Measurements from ENCODE around the gene FUOM.

FUOM gene

GRCh38 chr10:133357285-133358161 lies at the start of gene FUOM:
Gene FUOM (minus strand): TSS chr10:133358019. CDS start chr10:133358007, 12 bp downstream.
- peak; percentile 95 for DNase-seq (ENCODE audit: low spot score)

GRCh38 chr10:133405844-133406527 lies 48.2 kb upstream of the FUOM start:
- DNase-seq (ENCODE audit: low spot score): no peak

- DNase-seq (ENCODE audit: low spot score): no peak
Observed at GRCh38 chr10:133405272-133405671, 47.5 kb upstream of the FUOM start.

- DNase-seq (ENCODE audit: low spot score): no peak
Observed at GRCh38 chr10:133403784-133404183, 46.0 kb upstream of the FUOM start.

- DNase-seq (ENCODE audit: low spot score): no peak
Observed at GRCh38 chr10:133403359-133403758, 45.5 kb upstream of the FUOM start.

- DNase-seq (ENCODE audit: low spot score): no peak
Observed at GRCh38 chr10:133401981-133402725, 44.3 kb upstream of the FUOM start.

- no peak for DNase-seq (ENCODE audit: low spot score)
Observed at GRCh38 chr10:133401500-133401899, 43.7 kb upstream of the FUOM start.

GRCh38 chr10:133400624-133401424 lies 43.0 kb upstream of the FUOM start:
- DNase-seq (ENCODE audit: low spot score): no peak

- no peak for DNase-seq (ENCODE audit: low spot score)
Observed at GRCh38 chr10:133399123-133399601, 41.3 kb upstream of the FUOM start.

- DNase-seq (ENCODE audit: low spot score): no peak
Observed at GRCh38 chr10:133397938-133398337, 40.1 kb upstream of the FUOM start.

GRCh38 chr10:133396035-133396624 lies 38.3 kb upstream of the FUOM start:
- no peak for DNase-seq (ENCODE audit: low spot score)

- no peak for DNase-seq (ENCODE audit: low spot score)
Observed at GRCh38 chr10:133394801-133395221, 37.0 kb upstream of the FUOM start.

GRCh38 chr10:133394064-133394663 lies 36.3 kb upstream of the FUOM start, which contains the start of gene MTG1:
Gene MTG1 (plus strand): TSS chr10:133394157. CDS start chr10:133394221, 64 bp downstream.
- DNase-seq (ENCODE audit: low spot score): peak; percentile 96

GRCh38 chr10:133393401-133394063 lies 35.7 kb upstream of the FUOM start:
- no peak for DNase-seq (ENCODE audit: low spot score)

GRCh38 chr10:133391761-133392518 lies 34.1 kb upstream of the FUOM start:
- peak; percentile 35 for DNase-seq (ENCODE audit: low spot score)

- DNase-seq (ENCODE audit: low spot score): no peak
Observed at GRCh38 chr10:133391249-133391635, 33.4 kb upstream of the FUOM start.

GRCh38 chr10:133390597-133391248 lies 32.9 kb upstream of the FUOM start:
- DNase-seq (ENCODE audit: low spot score): peak; percentile 11

- DNase-seq (ENCODE audit: low spot score): peak; percentile 85
Observed at GRCh38 chr10:133388973-133389818, 31.4 kb upstream of the FUOM start.

Data from germinal center (tissue), 1 donor.